Right lung (tissue), 5 donors: ENCODE measurements around the gene TBC1D14. TPM values are rescaled to one million over a fixed set of nuclear protein-coding genes. Genes with fewer than 3 reads are reported as not detected.

Experiments
- DNase-seq, 2 donors: peaks; one replicate each; pipeline ENCODE4 v3.0.0-alpha.2; 2013
- polyA plus RNA-seq, 5 donors: library from polyadenylated mRNA; unstranded; fragments of 120-200 nt; gene quantifications; one replicate each; pipeline versions ENCODE4 v1.2.1 to v1.2.3, GENCODE V29; 2013; ENCODE audit warnings: inconsistent platforms in 1 of 5, low replicate concordance in 1 of 5; ENCODE audit not compliant: insufficient read length in 5 of 5, insufficient read depth in 1 of 5

Gene TBC1D14
- polyA plus RNA-seq, 5 donors, result 40.7 to 46.0 (median 45.3) TPM

DNA sequence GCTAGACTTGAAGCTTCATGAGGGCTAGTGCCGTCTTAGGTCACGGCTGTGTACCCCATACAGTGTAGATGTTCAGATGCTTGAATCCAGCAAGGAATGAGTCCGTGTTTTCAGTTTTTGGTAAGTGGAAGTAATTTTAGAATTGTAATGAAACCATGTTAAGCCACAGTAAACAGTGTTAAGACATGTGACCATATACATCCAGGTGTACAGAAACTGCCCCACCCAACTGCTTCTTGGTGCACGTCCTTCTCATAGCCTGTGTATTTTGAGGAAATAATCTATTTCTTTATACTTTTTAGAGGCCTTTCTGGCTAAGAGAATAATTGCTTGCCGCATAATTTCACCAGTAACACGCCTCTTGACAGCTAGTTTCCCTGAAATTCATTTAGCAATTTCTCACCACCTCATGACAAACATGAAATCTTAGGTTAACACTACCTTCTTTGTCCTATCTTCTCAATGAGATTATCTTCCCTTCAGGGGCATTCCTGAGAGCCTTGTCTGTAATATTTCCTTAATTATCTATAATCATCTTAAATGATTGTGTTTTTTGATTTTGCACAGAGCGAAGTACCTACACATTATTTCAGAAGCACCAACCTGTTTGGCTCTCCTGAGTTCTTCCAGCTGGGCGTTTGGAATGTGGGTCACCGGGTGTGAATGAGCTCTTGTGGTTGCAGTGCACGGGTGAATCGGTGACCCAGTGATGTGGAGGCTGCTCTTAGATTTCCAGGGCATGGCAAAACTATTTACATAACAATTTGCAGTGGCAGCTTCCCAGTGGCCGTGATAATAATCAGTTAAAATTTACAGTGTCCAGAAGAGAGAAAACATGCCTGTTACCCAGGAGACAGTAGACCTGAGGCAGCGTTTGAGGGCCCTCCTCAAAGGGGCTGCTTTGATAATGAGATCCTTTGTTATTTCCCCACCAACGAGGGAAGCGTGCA, 83.4 kb downstream of the TBC1D14 start:
- no peak for DNase-seq

DNA sequence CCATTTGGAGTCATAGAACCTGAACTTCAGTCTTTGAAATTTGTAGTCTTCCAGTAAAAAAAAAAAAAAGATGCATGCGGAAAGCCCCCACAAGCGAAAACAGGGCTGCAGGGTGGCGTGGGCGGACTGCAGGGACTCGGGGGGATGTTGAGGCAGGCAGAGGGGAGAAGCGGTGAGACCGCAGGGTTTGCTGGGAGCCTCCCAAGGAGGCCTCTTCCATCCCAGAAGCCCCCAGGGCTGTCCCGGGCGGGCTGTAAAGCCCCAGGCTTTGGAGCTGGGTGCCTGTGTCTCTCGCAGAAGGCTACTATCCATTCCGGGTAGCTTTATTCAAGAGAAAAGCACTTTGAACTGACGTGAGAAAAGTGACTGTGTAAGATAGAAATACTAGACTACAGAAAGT, 86.9 kb downstream of the TBC1D14 start:
- no peak for DNase-seq

GRCh38 chr4:6999172-7000086, 89.8 kb downstream of the TBC1D14 start:
- no peak for DNase-seq

DNA sequence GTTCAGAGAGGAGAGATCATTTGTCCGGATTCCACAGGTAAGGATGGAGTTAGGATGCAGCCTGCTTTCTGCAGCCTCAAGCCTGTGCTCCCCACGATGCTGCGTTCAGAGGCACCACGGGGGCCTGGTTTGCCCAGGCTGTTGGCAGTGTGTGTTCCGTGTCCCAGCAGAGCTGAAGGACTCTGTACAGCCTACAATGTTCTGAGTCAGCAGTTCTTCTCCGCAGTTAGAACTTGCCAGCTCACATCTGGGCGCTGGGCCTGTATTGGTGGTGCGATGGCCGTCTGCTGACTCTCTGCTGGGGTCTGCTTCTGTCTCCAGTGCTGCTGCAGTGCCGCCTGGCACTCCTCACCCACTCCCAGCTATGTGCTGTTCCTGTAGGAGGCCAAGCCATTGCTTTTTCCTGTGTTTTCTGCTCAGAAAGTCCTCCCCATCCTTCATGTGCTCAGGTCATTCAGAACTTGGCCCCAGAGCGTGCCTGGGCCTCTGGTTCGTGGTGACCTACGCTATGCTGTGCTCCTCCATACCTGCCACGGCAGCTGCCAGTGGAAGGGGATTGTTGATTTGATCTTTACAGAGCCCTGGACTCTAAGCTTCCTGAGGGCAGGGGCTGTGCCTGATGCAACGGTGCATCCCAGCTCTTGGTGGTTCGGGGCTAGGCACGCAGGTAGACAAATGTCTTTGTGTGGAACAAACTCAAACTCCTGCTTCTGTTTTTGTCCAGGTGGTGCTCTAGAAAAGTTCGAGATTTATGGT, 91.0 kb downstream of the TBC1D14 start:
- DNase-seq, result no peak

GRCh38 chr4:7001271-7001670, 91.6 kb downstream of the TBC1D14 start:
- no peak for DNase-seq

DNA sequence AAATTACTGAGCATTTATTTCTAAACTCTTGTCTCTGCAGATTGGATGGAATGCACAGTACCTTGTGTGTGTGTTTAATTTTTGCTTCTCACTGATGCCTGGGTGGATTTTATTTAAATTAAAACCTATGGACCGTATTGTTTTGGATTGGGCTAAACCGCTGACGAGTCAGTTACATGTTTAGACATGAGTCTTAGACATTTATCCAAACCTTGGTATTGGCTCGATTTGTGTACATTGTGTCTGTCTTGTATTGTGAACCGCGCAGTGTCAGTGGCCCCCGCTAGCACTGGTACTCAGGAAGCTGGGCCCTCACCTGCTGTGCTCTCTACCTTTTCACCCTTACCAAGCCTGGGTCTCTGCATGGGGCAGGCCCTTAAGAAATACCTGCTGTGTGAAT, 92.7 kb downstream of the TBC1D14 start:
- no peak for DNase-seq

- DNase-seq, result no peak
Measured at GRCh38 chr4:7003176-7003878, 93.7 kb downstream of the TBC1D14 start.

DNA sequence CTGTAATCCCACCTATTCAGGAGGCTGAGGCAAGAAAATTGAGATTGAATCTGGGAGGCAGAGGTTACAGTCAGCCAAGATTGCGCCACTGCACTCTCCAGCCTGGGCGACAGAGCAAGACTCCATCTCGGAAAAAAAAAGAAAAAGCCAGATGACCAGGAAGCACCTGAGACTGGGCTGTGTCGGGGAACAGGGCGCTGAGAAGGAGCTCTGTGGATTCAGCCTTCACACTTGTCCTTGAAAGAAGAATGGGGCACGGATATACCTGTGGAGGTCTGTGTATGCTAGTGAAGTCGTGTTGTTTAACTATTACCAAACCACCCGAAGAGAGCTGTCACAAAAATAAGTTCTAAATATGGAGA, 94.2 kb downstream of the TBC1D14 start:
- no peak for DNase-seq

GRCh38 chr4:7004331-7004730, 94.7 kb downstream of the TBC1D14 start:
- DNase-seq, result no peak

DNA sequence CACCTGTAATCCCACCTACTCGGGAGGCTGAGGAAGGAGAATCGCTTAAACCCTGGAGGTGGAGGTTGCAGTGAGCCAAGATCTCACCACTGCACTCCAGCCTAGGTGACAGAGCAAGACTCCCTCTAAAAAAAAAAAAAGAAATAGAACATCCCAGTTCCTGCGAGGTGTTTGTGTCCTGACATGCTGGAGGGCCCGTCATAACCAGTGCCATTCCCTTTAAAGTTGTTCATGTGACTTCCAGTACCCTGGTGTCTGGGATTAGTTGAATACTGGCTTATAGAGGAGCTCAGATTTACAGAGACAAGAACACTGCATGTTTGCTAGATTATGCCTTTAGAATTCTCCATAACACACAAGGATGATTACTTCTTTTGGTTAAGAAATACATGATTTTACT, 95.9 kb downstream of the TBC1D14 start:
- no peak for DNase-seq

DNA sequence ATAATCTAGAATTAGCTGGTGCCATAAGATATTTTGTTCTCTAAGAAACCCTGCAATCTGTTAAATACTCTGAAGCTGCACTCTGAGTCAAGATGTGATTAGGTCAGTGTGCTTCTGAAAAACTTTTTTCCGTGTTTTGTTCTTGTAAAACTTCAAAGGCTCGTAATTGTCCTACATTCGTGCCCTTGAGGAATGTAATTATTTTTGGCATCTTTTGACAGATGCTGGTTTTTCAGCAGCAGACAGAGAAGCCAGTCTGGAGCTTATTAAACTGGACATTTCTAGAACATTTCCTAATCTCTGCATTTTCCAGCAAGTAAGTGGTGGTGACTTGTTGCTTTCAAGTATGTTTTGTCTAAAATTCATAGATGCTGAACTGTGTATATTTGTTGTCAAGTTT, 96.8 kb downstream of the TBC1D14 start:
- DNase-seq, result no peak

DNA sequence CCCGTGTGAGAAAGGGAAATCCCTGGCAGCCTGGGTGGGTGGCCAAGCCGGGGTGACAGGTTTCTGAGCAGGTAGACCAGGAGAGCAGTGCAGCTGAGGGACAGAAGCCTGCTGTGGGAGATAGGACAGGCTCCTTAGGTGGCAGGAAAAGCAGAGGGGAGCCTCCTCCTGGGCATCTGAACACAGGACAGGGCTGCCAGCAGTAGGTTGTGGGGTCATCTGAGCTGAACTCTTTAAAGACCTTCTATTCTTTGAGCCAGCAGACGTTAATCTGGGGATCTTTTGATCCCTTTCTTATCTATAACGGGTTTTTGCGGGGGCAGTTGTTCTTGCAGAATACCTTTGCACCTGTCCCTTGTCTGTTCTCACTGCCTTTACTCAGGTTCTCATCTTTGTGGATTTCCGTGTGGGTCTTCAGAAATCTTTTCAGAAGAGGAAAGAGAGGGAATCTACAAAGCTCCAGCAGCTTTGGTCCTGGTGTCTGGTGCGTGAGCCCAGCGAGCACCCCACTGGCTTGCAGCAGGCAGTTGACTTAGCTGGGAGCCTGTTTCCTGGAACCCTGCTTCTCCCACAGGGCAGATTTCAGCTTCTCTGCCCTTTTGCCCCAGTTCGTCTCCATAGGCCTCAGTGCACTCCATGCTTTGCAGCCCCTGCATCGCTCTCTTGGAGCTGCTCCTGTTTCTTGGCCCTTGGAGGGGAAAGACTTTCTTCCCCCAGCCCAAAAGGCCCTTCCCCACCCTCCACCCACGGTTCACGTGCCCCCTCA, 97.7 kb downstream of the TBC1D14 start:
- DNase-seq, result no peak

GRCh38 chr4:7007944-7008343, 98.3 kb downstream of the TBC1D14 start:
- DNase-seq, result no peak

DNA sequence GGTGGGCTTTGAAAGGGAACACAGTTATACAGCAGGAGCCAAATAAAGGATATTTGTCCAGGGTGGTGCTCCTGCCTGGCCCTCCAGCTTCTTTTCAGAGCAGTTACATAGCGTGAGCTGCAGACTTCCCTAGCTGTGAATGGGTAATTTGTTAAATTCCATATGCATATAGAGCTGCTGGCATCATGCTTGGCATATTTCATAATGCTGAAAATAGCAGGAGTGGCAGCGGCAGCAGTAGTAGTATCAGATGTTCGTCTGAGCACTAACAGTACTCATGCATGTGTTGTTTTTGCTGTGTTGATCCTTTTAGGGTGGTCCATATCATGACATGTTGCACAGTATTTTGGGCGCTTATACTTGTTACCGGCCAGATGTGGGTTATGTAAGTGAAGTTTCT, 99.9 kb downstream of the TBC1D14 start:
- DNase-seq, result no peak

DNA sequence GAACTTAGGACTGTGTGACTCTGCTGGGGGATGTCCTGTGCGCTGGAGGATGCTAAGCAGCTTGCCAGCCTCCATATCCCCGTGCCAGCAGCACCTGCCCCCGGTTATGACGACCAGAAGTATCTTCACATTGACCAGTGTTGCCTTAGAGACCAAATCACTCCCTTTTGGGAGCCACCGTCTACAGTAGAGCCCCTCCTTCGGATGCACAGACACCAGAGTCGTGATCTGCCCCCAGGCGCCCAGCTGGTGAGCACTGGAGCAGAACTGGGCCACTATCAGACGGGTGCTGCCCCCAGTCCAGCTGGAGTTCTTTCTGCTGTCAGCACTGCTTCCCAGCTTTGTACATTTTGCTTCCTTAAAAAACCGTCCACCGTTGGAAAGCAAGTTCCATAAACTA, 103.5 kb downstream of the TBC1D14 start:
- DNase-seq, result no peak

- no peak for DNase-seq
Measured at GRCh38 chr4:7014815-7015214, 105.2 kb downstream of the TBC1D14 start.

DNA sequence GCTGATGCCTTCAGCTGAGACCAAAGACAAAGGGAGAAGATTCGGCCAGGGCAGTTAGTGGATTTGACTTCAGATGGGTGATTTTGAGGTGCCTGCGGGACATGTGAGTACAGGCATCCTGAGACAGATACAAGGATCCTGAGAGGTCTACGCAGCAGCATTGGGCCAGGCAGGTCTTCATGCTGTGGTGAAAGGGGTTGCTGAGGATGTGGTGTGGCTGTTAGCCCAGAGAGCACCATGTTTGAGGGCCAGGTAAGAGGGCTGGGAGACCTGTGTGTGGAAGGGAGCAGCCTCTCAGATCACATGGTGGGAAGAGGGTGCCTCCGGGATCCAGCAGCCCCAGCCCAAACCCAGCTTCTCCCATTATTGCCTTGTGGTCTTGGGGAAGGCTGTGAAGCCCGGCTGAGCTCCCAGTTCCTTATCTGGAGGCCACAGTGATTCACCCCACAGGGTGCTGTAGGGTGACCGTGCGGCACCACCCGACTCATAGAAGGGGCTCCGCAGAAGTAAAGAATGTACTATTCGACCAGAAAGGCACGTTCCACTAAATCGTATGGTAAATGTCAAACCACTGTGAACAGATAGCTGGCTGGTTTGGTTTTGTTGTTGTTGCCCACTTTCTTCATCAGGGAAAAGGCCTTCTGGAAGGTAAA, 105.9 kb downstream of the TBC1D14 start:
- no peak for DNase-seq

GRCh38 chr4:7016086-7016485, 106.5 kb downstream of the TBC1D14 start:
- no peak for DNase-seq

DNA sequence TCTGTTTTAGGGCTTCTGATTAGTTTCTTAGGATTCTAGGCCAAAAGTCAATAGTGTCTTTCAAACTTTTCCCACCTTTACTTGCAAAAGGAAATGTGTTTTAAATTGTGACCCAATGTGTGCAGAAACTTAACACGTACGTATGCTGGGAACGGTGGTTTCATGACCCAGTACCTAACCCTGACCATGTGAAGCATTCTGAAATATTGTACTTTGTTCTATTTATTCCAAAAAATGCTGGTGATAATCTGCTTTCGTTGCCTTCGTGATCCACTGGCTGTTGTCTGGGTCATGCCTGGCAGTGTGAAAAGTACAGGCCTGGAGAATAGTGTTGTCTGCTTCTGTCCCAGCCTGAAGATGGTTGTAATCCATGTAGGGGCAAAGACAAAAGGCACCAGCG, 106.9 kb downstream of the TBC1D14 start:
- DNase-seq, result no peak

- DNase-seq, result no peak
Measured at GRCh38 chr4:7017446-7018048, 107.9 kb downstream of the TBC1D14 start.
